GM23338 (cell line): ENCODE results near the gene ERI3. TPM values are rescaled to one million over a fixed set of nuclear protein-coding genes. Genes with fewer than 3 reads are reported as not detected.

Experiments
- ATAC-seq: fragments of 200-7000 bp; cut with Tn5 transposase; 3 replicates; pipeline ENCODE4 v1.9.1; 2020
- DNase-seq: peaks from one replicate; pipeline ENCODE4 v3.0.0-alpha.2; 2015; ENCODE audit warnings: low spot score
- H2AFZ ChIP-seq: fragments of 200-600 bp; sonication (generic); 2 replicates; pipeline ENCODE4 v1.8.0; 2016; ENCODE audit warnings: antibody characterized with exemption, mild to moderate bottlenecking, moderate library complexity
- H3F3A ChIP-seq: fragments of 200-600 bp; sonication (generic); replicated peaks from 2 replicates; pipeline ENCODE4 v1.8.0; 2017; ENCODE audit warnings: antibody characterized with exemption, mixed run types, low read depth
- H3K27ac ChIP-seq: fragments of 200-600 bp; sonication (generic); 2 replicates; pipeline ENCODE4 v1.6.1; 2016; ENCODE audit warnings: low read depth
- H3K27me3 ChIP-seq: fragments of 200-600 bp; sonication (generic); 2 replicates; pipeline ENCODE4 v1.8.0; 2016; ENCODE audit warnings: mild to moderate bottlenecking, mixed run types, moderate library complexity; ENCODE audit not compliant: insufficient read depth
- H3K36me3 ChIP-seq: fragments of 200-600 bp; sonication (generic); 2 replicates; pipeline ENCODE4 v1.8.0; 2016; ENCODE audit warnings: mild to moderate bottlenecking; ENCODE audit not compliant: insufficient read depth
- H3K4me1 ChIP-seq: fragments of 200-600 bp; sonication (generic); 2 replicates; pipeline ENCODE4 v1.8.0; 2016; ENCODE audit warnings: mild to moderate bottlenecking, moderate library complexity; ENCODE audit not compliant: insufficient read depth
- H3K4me2 ChIP-seq: fragments of 200-600 bp; sonication (generic); 2 replicates; pipeline ENCODE4 v1.7.1; 2017; ENCODE audit warnings: mixed run types
- H3K4me3 ChIP-seq: fragments of 200-600 bp; sonication (generic); 2 replicates; pipeline ENCODE4 v1.6.1; 2016; ENCODE audit warnings: mixed run types
- H3K79me2 ChIP-seq: fragments of 200-600 bp; sonication (generic); replicated peaks from 2 replicates; pipeline ENCODE4 v1.8.0; 2017; ENCODE audit warnings: mild to moderate bottlenecking; ENCODE audit not compliant: insufficient read depth
- H3K9me2 ChIP-seq: fragments of 200-600 bp; sonication (generic); 2 replicates; pipeline ENCODE4 v1.8.0; 2017; ENCODE audit not compliant: insufficient read depth
- H4K20me1 ChIP-seq: fragments of 200-600 bp; sonication (generic); replicated peaks from 2 replicates; pipeline ENCODE4 v1.8.0; 2017; ENCODE audit warnings: mild to moderate bottlenecking; ENCODE audit not compliant: insufficient read depth
- H3K27ac Mint-ChIP-seq: 2 replicates; pipeline ENCODE4 v1.8.0; 2020; ENCODE audit warnings: inconsistent platforms, mild to moderate bottlenecking, moderate library complexity, mixed read lengths
- H3K27me3 Mint-ChIP-seq: 3 replicates; pipeline ENCODE4 v1.8.0; 2022; ENCODE audit warnings: low read depth, mild to moderate bottlenecking, moderate library complexity, mixed read lengths, inconsistent platforms; ENCODE audit not compliant: insufficient read depth, poor library complexity
- H3K36me3 Mint-ChIP-seq: 3 replicates; pipeline ENCODE4 v1.8.0; 2021; ENCODE audit warnings: low read depth, mild to moderate bottlenecking, inconsistent platforms, moderate library complexity, mixed read lengths
- H3K4me1 Mint-ChIP-seq: 3 replicates; pipeline ENCODE4 v1.8.0; 2020; ENCODE audit warnings: mild to moderate bottlenecking, inconsistent platforms, mixed read lengths
- H3K4me3 Mint-ChIP-seq: 3 replicates; pipeline ENCODE4 v1.8.0; 2021; ENCODE audit warnings: moderate library complexity, mild to moderate bottlenecking, inconsistent platforms, mixed read lengths
- H3K9me3 Mint-ChIP-seq: 3 replicates; pipeline ENCODE4 v1.8.0; 2020; ENCODE audit warnings: moderate library complexity, mild to moderate bottlenecking, inconsistent platforms, mixed read lengths
- CREB1 ChIP-seq: fragments of 250-450 bp; sonication (Bioruptor Pico); IDR thresholded peaks from 2 replicates; pipeline ENCODE4 v1.5.0; 2020; ENCODE audit warnings: low read depth, mild to moderate bottlenecking, moderate library complexity
- EZH2 ChIP-seq: fragments of 200-600 bp; sonication (generic); IDR thresholded peaks from one replicate; pipeline ENCODE4 v1.8.0; 2017; ENCODE audit warnings: antibody characterized with exemption, mild to moderate bottlenecking, low read depth; ENCODE audit not compliant: unreplicated experiment
- EZH2phosphoT487 ChIP-seq: fragments of 200-600 bp; sonication (generic); IDR thresholded peaks from one replicate; pipeline ENCODE4 v1.8.1; 2018; ENCODE audit warnings: antibody characterized with exemption; ENCODE audit not compliant: unreplicated experiment
- JUNB ChIP-seq: IDR thresholded peaks from one replicate; pipeline ENCODE4 v1.6.1; 2016; ENCODE audit warnings: antibody characterized with exemption; ENCODE audit not compliant: unreplicated experiment
- NANOG ChIP-seq: IDR thresholded peaks from 2 replicates; pipeline ENCODE4 v1.6.1; 2016; ENCODE audit warnings: antibody characterized with exemption, borderline replicate concordance
- POLR2AphosphoS5 ChIP-seq: IDR thresholded peaks from 2 replicates; pipeline ENCODE4 v1.6.1; 2016; ENCODE audit warnings: antibody characterized with exemption, low read depth
- STAT1 ChIP-seq: IDR thresholded peaks from one replicate; pipeline ENCODE4 v1.6.1; 2016; ENCODE audit warnings: antibody characterized with exemption; ENCODE audit not compliant: unreplicated experiment
- ZNF114 ChIP-seq: fragments of 250-450 bp; sonication (Bioruptor Pico); IDR thresholded peaks from 2 replicates; pipeline ENCODE4 v1.5.0; 2020; ENCODE audit warnings: mild to moderate bottlenecking, moderate library complexity
- ZNF331 ChIP-seq: fragments of 250-450 bp; sonication (Bioruptor Pico); IDR thresholded peaks from 2 replicates; pipeline ENCODE4 v1.5.0; 2020; ENCODE audit warnings: low read depth, mild to moderate bottlenecking, moderate library complexity
- polyA plus RNA-seq: library from polyadenylated mRNA; unstranded; fragments of >200 nt; fragmentation: Nextera tagmentation; extraction: Ambion mirVana; gene quantifications from 2 replicates; pipeline ENCODE4 v1.2.1, GENCODE V29; 2016
- total RNA-seq: library from RNA; depleted of rRNA; stranded (reverse); fragments of >200 nt; shearing (Covaris generic); gene quantifications from 2 replicates; pipeline ENCODE4 v1.2.3, GENCODE V29; 2014
- TF ChIP-seq, protein P1 (sequence below): IDR thresholded peaks from one replicate; pipeline ENCODE4 v1.6.1; 2018; ENCODE audit warnings: antibody characterized with exemption; ENCODE audit not compliant: unreplicated experiment
- TF ChIP-seq, protein P2 (sequence below): fragments of 250-450 bp; sonication (Bioruptor Pico); IDR thresholded peaks from 2 replicates; pipeline ENCODE4 v1.5.0; 2020; ENCODE audit warnings: mild to moderate bottlenecking, moderate library complexity
- TF ChIP-seq, protein P3 (sequence below): IDR thresholded peaks from 2 replicates; pipeline ENCODE4 v1.6.1; 2016; ENCODE audit warnings: antibody characterized with exemption
- TF ChIP-seq, protein P4 (sequence below), 2 experiments: fragments of 200-600 bp in 1 of 2; sonication (generic) in 1 of 2; conservative IDR thresholded peaks; 2 replicates each; pipeline versions ENCODE4 v1.5.1 to v1.6.1; 2016 to 2017; ENCODE audit warnings: antibody characterized with exemption in 2 of 2, low read depth in 2 of 2, mild to moderate bottlenecking in 2 of 2, moderate library complexity in 1 of 2

Gene ERI3
- total and polyA plus RNA-seq, 2 experiments from 2014 or later: 63.0 to 70.1 TPM

DNA sequence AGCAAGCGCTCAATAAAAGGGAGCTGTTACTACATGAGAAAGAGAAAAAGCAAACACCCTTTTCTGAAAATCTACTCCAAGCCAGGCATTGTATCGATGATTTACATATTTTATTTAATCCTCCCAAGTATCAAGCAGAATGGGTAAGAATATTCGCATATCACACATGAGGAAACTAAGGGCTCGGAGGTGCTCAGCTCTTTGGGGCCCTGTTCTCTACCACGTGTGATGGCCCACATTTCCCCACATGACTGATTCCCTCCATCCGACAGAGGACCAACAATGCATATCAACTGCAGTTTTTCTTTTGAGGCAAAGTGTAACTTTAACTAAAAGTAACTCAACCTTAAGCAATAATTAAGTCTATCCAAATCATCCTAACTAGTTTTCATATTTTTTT, 8.2 kb downstream of the ERI3 start:
- H3K4me3 Mint-ChIP-seq: no peak overlapping the region
- ATAC-seq (no peak; the same call in 2 of the 3 replicates), DNase-seq (no peak)
- H3K27ac Mint-ChIP-seq: no peak overlapping the region
- Histone ChIP-seq H2AFZ (no peak overlapping the region), H3K9me2 (no peaks in the 10 kb centered on the region), H3K36me3 (no peaks in the 10 kb centered on the region), H4K20me1 (peaks cover 55% of the 10 kb centered on the region), H3K79me2 (peaks cover 92% of the 10 kb centered on the region), H3K4me2 (no peak overlapping the region), H3K4me1 (peaks cover 20% of the 10 kb centered on the region), H3K27me3 (no peaks in the 10 kb centered on the region), H3F3A (0 out of 2 replicates have a peak, but pooled peaks cover 8% of the 10 kb centered on the region), H3K4me3 (no peak overlapping the region), H3K27ac (no peak overlapping the region)
- TF ChIP-seq ZNF331 (CRISPR knock-in tag) (no peak), EZH2phosphoT487 (no peak), ZNF114 (CRISPR knock-in tag) (no peak), EZH2 (no peak), JUNB (no peak), NANOG (no peak), POLR2AphosphoS5 (no peak), CREB1 (CRISPR knock-in tag) (no peak), STAT1 (no peak)
- TF ChIP-seq, protein P1, sequence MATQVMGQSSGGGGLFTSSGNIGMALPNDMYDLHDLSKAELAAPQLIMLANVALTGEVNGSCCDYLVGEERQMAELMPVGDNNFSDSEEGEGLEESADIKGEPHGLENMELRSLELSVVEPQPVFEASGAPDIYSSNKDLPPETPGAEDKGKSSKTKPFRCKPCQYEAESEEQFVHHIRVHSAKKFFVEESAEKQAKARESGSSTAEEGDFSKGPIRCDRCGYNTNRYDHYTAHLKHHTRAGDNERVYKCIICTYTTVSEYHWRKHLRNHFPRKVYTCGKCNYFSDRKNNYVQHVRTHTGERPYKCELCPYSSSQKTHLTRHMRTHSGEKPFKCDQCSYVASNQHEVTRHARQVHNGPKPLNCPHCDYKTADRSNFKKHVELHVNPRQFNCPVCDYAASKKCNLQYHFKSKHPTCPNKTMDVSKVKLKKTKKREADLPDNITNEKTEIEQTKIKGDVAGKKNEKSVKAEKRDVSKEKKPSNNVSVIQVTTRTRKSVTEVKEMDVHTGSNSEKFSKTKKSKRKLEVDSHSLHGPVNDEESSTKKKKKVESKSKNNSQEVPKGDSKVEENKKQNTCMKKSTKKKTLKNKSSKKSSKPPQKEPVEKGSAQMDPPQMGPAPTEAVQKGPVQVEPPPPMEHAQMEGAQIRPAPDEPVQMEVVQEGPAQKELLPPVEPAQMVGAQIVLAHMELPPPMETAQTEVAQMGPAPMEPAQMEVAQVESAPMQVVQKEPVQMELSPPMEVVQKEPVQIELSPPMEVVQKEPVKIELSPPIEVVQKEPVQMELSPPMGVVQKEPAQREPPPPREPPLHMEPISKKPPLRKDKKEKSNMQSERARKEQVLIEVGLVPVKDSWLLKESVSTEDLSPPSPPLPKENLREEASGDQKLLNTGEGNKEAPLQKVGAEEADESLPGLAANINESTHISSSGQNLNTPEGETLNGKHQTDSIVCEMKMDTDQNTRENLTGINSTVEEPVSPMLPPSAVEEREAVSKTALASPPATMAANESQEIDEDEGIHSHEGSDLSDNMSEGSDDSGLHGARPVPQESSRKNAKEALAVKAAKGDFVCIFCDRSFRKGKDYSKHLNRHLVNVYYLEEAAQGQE: no peak
- TF ChIP-seq, protein P2, sequence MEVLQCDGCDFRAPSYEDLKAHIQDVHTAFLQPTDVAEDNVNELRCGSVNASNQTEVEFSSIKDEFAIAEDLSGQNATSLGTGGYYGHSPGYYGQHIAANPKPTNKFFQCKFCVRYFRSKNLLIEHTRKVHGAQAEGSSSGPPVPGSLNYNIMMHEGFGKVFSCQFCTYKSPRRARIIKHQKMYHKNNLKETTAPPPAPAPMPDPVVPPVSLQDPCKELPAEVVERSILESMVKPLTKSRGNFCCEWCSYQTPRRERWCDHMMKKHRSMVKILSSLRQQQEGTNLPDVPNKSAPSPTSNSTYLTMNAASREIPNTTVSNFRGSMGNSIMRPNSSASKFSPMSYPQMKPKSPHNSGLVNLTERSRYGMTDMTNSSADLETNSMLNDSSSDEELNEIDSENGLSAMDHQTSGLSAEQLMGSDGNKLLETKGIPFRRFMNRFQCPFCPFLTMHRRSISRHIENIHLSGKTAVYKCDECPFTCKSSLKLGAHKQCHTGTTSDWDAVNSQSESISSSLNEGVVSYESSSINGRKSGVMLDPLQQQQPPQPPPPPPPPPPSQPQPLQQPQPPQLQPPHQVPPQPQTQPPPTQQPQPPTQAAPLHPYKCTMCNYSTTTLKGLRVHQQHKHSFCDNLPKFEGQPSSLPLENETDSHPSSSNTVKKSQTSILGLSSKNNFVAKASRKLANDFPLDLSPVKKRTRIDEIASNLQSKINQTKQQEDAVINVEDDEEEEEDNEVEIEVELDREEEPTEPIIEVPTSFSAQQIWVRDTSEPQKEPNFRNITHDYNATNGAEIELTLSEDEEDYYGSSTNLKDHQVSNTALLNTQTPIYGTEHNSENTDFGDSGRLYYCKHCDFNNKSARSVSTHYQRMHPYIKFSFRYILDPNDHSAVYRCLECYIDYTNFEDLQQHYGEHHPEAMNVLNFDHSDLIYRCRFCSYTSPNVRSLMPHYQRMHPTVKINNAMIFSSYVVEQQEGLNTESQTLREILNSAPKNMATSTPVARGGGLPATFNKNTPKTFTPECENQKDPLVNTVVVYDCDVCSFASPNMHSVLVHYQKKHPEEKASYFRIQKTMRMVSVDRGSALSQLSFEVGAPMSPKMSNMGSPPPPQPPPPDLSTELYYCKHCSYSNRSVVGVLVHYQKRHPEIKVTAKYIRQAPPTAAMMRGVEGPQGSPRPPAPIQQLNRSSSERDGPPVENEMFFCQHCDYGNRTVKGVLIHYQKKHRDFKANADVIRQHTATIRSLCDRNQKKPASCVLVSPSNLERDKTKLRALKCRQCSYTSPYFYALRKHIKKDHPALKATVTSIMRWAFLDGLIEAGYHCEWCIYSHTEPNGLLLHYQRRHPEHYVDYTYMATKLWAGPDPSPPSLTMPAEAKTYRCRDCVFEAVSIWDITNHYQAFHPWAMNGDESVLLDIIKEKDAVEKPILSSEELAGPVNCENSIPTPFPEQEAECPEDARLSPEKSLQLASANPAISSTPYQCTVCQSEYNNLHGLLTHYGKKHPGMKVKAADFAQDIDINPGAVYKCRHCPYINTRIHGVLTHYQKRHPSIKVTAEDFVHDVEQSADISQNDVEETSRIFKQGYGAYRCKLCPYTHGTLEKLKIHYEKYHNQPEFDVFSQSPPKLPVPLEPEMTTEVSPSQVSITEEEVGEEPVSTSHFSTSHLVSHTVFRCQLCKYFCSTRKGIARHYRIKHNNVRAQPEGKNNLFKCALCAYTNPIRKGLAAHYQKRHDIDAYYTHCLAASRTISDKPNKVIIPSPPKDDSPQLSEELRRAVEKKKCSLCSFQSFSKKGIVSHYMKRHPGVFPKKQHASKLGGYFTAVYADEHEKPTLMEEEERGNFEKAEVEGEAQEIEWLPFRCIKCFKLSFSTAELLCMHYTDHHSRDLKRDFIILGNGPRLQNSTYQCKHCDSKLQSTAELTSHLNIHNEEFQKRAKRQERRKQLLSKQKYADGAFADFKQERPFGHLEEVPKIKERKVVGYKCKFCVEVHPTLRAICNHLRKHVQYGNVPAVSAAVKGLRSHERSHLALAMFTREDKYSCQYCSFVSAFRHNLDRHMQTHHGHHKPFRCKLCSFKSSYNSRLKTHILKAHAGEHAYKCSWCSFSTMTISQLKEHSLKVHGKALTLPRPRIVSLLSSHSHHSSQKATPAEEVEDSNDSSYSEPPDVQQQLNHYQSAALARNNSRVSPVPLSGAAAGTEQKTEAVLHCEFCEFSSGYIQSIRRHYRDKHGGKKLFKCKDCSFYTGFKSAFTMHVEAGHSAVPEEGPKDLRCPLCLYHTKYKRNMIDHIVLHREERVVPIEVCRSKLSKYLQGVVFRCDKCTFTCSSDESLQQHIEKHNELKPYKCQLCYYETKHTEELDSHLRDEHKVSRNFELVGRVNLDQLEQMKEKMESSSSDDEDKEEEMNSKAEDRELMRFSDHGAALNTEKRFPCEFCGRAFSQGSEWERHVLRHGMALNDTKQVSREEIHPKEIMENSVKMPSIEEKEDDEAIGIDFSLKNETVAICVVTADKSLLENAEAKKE (CRISPR knock-in tag): no peak
- TF ChIP-seq, protein P3, sequence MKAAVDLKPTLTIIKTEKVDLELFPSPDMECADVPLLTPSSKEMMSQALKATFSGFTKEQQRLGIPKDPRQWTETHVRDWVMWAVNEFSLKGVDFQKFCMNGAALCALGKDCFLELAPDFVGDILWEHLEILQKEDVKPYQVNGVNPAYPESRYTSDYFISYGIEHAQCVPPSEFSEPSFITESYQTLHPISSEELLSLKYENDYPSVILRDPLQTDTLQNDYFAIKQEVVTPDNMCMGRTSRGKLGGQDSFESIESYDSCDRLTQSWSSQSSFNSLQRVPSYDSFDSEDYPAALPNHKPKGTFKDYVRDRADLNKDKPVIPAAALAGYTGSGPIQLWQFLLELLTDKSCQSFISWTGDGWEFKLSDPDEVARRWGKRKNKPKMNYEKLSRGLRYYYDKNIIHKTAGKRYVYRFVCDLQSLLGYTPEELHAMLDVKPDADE: no peak
- TF ChIP-seq, protein P4, sequence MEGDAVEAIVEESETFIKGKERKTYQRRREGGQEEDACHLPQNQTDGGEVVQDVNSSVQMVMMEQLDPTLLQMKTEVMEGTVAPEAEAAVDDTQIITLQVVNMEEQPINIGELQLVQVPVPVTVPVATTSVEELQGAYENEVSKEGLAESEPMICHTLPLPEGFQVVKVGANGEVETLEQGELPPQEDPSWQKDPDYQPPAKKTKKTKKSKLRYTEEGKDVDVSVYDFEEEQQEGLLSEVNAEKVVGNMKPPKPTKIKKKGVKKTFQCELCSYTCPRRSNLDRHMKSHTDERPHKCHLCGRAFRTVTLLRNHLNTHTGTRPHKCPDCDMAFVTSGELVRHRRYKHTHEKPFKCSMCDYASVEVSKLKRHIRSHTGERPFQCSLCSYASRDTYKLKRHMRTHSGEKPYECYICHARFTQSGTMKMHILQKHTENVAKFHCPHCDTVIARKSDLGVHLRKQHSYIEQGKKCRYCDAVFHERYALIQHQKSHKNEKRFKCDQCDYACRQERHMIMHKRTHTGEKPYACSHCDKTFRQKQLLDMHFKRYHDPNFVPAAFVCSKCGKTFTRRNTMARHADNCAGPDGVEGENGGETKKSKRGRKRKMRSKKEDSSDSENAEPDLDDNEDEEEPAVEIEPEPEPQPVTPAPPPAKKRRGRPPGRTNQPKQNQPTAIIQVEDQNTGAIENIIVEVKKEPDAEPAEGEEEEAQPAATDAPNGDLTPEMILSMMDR (conservative IDR thresholded peaks at IDR 0.05; ENCODE audit: low read depth in 2 of 2): no peak
- no peaks in the 10 kb centered on the region for H3K9me3 Mint-ChIP-seq
- H3K36me3 Mint-ChIP-seq: peaks cover 3% of the 10 kb centered on the region; the same call in 1 of the 3 replicates
- H3K4me1 Mint-ChIP-seq: peaks cover 38% of the 10 kb centered on the region
- H3K27me3 Mint-ChIP-seq: peaks cover 6% of the 10 kb centered on the region
